ENCODE measurements around the gene LASP1.
"Not testable (repeated sequence)": the region's sequence is repeated elsewhere in the genome, so short reads cannot be mapped to it uniquely, and the experiment has no call there.

LASP1 gene

DNA sequence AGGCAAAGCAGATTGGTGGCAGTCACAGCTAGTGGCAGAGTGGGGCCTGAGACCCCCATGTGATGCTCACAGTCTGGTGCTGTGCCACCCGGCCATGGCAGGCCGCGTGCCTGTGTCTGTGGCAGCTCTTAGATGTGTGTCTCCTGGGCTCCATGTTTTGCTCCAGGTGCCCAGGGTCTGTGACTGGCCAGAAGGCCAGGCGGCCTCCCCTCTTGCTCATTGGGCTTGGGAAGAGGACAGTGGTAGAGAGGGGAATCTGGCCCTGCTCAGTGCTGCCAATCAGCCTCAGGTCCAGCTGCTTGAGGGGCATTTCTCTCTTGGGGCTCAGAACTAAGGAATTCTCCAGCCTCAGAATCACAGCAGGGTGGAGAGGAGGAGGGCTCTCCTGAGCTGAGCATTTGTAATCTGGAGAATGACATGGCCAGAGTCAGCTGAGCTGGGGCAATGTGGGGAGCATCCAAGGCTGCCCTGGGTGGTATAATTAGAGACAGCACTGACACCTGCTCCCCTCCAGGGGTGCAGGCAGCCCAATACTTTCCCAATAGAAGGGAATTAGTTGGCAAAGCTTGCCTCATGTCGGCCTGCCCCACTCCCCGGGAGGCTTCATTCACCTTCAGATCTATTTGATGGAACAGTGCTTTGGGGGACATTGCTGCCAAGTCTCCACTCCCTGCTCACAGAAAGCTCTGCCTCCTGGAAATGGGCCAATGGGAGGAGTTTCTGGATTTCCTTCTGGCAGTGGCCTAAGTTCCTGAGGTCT lies 52.9 kb downstream of the LASP1 start:
- in situ Hi-C loops (cut with HindIII; ENCODE audit: low sequenced_read_pairs) = loop anchor here (10.0 kb wide), 1 partner anchor 48 kb away; the partner anchor contains the start of gene LASP1

DNA sequence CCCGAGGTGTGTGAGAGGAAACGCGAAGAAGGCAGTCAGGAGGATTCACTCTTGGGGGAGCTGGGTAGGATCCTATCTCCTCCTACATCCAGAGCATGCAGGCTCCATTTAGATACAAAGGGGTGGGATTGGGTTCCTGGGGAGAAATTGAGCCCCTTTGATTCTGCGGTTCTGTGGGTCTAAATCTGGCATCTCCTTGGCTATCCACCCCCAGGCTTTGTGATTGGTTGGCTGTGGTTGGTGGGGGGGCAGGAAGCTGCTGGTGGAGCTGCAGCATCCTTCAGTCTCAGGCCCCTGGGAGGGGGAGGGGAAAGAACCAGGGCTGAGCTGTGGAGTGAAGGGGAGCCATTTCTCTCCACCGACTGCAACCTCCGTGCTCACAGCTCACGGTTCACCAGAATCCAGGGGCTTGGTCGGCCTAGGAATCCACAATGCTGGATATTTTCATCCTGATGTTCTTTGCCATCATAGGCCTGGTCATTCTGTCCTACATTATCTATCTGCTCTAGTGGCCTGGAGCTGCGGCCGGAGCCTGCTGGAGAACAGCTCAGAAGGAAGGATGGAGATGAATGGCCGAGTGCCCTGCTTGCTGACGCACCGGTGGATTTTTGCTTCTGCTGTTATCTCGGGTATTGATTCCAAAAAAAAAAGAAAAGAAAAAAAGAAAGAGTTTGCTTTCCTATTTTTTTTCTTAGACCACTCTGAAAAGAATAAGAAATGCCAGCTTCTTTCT lies 55.6 kb downstream of the LASP1 start, which contains the start of gene LASP1NB:
Gene LASP1NB (plus strand): TSS at position 352 of the 733 bp plus-strand sequence.
- in situ Hi-C loops (cut with HindIII; ENCODE audit: low sequenced_read_pairs) = loop anchor here (10.0 kb wide), 1 partner anchor 51 kb away; the partner anchor contains the start of gene LASP1

DNA sequence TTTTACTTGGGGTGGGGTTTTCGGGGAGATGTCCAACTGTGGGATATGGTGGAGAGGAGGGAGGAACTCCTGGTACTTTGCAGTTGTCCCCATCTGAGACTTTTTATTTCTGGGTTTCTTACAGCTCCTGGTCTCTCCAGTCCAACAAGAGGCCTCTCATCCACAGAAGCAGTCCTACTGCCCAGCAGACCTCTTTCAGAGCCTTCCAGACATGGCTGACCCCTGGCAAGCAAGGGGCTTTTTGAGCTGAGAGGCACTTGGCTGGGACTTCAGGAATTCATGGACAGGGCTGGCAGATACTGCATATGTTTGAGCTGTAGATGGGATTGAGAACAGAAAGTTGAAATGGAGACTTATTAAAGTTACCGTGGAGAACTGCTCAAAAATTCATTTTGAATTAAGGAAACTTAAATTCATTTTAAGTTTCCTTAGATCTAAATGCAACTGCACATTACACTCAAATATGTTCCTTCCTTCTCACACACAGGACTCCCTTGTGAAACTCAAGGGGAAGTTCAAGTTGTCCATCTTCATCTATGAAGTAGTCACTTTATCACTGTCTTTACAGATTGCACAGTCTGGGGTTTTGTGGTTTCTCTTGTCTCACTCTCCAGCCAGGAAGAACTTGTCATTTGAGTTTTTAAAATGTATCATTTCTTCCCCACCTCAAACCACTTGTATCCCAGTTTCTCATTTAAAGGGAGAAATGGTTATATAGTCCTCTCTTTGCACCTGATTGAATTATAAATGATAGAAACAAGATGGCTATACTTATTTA lies 56.6 kb downstream of the LASP1 start:
- in situ Hi-C loops (cut with HindIII; ENCODE audit: low sequenced_read_pairs) = loop anchor here (10.0 kb wide), 1 partner anchor 52 kb away; the partner anchor contains the start of gene LASP1

DNA sequence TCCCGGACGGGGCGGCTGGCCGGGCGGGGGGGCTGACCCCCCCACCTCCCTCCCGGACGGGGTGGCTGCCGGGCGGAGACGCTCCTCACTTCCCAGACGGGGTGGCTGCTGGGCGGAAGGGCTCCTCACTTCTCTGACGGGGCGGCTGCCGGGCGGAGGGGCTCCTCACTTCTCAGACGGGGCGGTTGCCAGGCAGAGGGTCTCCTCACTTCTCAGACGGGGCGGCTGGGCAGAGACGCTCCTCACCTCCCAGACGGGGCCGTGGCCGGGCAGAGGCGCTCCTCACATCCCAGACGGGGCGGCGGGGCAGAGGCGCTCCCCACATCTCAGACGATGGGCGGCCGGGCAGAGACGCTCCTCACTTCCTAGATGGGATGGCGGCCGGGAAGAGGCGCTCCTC lies 60.9 kb downstream of the LASP1 start:
- in situ Hi-C loops (cut with HindIII; ENCODE audit: low sequenced_read_pairs) = not testable (repeated sequence)

DNA sequence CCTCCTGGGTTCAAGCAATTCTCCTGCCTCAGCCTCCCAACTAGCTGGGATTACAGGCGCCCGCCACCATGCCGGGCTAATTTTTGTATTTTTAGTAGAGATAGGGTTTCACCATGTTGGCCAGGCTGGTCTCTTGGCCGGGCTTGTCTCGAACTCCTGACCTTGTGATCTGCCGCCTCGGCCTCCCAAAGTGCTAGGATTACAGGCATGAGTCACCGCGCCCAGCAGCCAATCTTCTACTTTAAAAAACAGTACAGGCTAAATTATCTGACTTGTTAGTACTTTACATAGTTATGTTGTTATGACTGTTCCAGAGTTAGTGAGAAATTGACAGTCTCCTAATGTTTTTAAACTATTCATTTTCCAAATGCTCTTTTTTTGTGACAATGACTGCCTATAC lies 64.1 kb downstream of the LASP1 start:
- in situ Hi-C loops (cut with HindIII; ENCODE audit: low sequenced_read_pairs) = not testable (repeated sequence)

DNA sequence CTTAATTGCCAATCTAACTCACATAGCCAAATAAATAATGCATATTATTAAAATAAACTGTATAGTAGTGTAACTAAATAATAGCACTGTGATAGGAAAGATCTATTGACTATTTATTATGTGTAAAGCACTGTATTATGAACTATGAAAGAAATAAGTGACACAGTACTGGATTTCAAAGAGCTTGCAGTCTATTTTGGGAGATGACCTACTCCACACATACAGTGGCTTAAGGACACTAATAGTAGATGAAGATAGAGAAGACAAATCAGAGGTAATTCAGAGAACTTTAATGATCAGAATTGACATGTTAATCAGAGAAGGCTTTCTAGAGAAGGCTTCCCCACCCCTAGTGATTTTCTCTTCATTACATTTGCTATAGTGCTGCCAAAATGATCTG lies 70.1 kb downstream of the LASP1 start:
- in situ Hi-C loops (cut with HindIII; ENCODE audit: low sequenced_read_pairs) = loop anchor here (5.0 kb wide), 1 partner anchor 77 kb away; no protein-coding TSS in a partner anchor

DNA sequence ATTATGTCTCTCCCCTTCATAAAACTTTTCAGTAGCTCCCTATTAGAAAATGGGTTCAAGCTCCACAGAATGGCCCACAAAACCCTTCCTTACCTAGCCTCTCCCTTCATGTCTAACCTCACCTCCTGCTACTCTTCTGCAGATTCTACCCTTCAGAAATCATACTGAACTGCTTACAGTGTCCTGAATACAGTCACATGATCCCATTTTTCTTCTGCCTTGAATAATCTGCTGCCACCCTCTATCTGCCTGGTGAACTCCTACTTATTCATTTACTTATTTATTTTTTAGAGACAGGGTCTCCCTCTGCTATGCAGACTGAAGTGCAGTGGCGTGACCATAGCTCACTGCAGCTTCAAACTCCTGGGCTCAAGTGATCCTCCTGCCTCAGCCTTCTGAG lies 70.5 kb downstream of the LASP1 start:
- in situ Hi-C loops (cut with HindIII; ENCODE audit: low sequenced_read_pairs) = no loop called here

DNA sequence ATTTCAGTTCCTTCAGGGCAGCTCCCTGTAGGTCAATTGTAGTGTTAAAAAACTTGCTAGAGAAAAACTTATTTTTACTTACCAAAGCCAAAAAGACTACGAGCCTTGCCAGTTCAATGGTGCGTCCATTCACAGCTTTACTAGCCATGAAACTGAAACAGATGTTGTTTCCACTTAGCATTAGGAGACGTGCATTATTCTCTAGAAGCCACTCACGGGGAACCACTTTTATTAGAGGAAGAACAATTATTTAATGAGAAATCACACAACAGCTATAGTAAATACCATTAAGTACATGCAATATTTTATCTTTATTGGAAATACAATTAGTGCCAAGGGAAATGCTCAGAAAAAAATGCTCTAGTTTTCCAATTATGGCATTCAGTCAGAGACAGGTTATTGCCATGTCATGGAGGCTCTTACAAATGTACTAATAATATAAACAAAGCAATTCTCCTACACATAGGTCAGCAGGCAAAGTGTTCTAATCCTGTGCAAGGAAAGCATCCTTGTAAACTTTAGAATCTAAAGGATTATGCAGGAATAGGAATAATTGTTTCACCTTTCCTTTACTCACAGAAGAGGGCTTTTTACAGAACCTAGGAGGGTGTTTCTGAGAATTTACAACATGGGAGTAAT lies 73.0 kb downstream of the LASP1 start:
- in situ Hi-C loops (cut with HindIII; ENCODE audit: low sequenced_read_pairs) = no loop called here

DNA sequence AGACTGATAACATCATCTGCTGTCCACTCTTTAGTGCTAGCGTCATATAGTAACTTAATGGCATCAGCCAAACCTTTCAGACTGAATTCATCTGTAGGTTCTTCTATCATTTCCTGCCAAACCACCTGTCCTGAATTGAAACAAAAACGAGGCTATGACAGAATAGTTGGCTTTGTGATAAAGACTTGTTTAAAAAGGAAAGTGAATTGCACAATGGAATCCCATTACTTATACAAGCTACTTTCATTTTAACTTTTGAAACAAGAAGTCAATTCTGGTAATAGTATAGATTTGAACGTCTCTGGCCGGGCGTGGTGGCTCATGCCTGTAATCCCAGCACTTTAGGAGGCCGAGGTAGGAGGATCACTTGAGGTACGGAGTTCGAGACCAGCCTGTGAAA lies 73.7 kb downstream of the LASP1 start:
- in situ Hi-C loops (cut with HindIII; ENCODE audit: low sequenced_read_pairs) = no loop called here

DNA sequence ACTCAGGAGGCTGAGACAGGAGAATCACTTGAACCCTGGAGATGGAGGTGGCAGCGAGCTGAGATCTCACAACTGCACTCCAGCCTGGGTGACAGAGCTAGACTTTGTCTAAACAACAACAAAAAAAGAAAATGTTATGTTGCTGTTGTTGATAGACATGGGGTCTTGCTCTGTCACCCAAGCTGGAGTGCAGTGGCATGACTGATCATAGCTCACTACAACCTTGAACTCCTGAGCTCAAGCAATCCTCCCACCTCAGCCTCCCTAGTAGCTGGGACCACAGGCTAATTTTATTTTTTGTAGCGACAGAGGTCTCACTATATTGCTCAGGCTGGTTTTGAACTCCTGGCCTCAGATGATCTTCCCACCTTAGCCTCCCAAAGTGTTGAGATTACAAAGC lies 77.3 kb downstream of the LASP1 start:
- in situ Hi-C loops (cut with HindIII; ENCODE audit: low sequenced_read_pairs) = no loop called here

DNA sequence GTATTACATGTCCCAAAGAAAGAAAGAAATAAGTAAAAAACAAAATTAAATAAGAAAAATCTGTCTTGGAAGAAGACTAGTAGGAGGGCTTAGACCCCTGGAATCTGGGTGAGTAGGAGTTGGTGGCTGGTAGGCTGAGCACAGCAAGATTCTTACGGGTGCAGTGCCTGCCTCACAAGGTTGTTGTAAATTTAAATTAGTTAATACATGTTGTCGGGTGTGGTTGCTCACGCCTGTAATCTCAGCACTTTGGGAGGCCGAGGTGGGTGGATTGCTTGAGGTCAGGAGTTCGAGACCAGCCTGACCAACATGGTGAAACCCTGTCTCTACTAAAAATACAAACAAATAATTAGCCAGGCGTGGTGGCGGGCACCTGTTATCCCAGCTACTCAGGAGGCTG lies 83.9 kb downstream of the LASP1 start:
- in situ Hi-C loops (cut with HindIII; ENCODE audit: low sequenced_read_pairs) = not testable (repeated sequence)

DNA sequence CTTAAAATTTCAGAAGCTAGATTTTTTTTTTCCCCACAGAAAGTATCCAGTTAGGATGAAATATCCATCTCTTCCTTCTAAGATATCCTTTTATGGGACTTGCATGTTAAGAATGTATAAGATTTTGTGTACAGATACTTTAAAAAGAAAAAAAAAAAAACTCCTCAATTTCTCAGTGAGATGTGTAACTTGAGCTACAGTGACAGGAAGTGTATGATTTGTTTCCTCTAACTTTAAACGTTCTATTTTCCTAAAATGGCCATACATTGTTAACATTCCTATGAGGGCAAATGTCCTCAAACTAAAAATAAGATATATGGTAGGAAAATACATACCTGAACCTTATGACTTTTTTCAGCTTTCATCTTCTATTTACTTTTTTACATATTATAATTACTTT lies 88.5 kb downstream of the LASP1 start:
- in situ Hi-C loops (cut with HindIII; ENCODE audit: low sequenced_read_pairs) = no loop called here

DNA sequence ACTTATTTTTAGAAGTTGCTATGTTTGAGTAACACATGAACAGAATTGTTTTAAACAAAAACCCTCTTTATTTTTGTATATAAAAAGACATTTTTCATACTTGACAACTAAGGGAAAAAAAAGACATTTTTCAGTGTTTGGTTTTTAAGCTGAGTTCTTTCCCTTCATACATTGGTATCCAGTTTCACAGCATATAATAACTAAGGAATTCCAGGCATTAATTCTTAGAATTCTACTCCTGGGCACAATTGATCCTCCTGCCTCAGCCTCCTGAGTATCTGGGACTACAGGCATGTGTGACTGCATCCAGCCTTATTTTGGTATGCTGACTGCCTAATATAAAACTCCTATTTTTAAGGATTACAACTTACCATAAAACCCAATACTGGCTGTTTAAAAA lies 88.9 kb downstream of the LASP1 start:
- in situ Hi-C loops (cut with HindIII; ENCODE audit: low sequenced_read_pairs) = no loop called here

DNA sequence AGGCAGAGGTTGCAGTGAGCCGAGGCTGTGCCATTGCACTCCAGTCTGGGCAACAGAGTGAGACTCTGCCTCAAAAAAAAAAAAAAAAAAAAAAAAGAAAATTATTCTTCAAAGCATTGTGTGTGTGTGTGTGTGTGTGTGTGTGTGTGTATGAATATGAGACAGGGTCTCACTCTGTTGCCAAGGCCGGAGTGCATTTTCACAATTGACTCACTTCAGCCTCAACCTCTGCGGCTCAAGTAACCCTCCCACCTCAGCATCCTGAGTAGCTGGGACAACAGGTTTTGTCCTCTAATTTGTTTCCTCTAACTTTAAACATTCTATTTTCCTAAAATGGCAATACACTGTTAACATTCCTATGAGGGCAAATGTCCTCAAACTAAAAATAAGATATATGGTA lies 89.7 kb downstream of the LASP1 start:
- in situ Hi-C loops (cut with HindIII; ENCODE audit: low sequenced_read_pairs) = no loop called here

DNA sequence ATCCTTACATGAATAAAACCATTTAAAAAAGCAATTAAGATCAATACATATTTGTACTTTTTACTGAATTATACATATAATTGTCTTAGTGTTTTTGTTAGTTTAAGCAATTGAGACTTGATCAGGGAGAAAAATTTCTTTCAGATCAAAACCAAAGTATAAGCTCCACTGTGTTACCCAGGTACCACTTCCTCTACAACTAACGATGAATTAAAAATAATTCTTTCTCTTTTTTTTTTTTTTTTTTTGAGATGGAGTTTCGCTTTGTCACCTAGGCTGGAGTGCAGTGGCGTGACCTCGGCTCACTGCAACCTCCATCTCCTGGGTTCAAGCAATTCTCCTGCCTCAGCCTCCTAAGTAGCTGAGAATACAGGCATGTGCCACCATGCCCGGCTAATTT lies 90.5 kb downstream of the LASP1 start:
- in situ Hi-C loops (cut with HindIII; ENCODE audit: low sequenced_read_pairs) = no loop called here

DNA sequence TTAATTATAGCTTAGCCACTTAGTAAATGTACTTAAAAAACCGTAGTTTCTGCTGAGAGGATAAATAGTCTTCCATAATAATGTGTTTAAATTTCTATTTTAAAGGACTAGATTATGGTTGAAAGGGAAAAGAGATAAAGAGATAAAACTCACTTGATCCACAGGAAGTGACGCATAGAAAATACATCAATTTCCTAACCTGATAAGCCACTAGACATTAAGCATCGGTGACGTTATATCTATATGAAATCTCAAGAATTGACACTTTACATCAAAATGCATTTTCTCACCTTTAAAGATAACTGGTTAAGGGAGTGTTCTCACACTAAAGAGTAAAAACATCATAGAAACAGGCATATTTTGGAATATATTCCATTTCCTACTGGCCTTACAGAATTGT lies 91.6 kb downstream of the LASP1 start:
- in situ Hi-C loops (cut with HindIII; ENCODE audit: low sequenced_read_pairs) = no loop called here

DNA sequence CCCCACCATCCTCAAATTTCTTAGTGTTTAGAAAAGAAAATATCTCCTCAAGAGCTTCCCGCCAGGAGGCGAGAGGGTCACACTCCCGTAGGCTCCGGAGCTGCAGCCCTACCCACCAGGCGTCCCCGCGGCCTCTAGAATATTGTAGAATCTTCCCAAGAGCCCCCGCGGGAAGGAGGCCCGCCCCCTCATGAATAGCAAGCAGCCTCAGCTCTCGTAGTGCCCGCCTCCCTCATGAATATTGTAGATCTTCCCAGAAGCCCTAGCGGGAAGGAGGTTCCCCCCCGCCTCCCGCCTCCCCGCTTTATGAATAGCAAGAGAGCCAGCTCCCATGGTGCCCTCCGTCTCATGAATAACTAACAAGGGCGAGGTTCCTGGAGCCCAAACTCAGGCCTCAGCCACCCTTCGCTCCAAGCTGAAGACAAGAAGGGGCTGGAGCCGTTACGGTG lies 97.5 kb downstream of the LASP1 start, which contains the start of gene FBXO47:
Gene FBXO47 (minus strand): TSS at position 114 of the 449 bp plus-strand sequence. CDS start 4,378 bp downstream, outside the sequence.
- in situ Hi-C loops (cut with HindIII; ENCODE audit: low sequenced_read_pairs) = no loop called here

DNA sequence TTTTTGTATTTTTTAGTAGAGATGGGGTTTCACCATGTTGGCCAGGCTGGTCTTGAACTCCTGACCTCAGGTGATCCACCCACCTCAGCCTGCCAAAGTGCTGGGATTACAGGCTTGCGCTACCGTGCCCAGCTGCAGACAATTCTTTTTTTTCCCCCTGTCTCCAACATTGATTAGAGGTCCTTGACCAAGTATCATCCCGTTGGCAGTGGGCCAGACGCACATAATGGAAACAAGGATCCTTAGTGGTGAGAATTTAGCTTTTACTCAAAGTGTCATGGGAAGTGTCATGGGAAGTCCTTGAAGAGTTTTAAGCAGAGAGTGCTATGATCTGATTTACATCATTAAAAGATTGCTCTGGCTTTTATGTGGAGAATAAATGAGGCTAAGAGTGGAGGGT lies 99.4 kb downstream of the LASP1 start:
- in situ Hi-C loops (cut with HindIII; ENCODE audit: low sequenced_read_pairs) = no loop called here

DNA sequence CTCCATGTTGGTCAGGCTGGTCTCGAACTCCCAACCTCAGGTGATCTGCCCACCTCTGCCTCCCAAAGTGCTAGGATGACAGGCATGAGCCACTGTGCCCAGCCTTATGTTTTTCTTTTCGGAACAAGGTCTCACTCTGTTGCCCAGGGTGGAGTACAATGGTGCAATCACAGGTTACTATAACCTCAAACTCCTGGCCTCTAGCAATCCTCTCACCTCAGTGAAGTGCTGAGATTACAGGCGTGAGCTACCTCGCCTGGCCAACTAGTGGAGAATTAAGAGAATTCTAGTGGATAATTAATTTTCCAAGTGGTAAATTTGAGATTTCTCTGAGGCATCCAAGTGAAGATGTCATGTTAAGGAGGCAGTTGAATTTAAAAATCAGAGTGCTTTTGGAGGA lies 100.3 kb downstream of the LASP1 start:
- in situ Hi-C loops (cut with HindIII; ENCODE audit: low sequenced_read_pairs) = no loop called here

DNA sequence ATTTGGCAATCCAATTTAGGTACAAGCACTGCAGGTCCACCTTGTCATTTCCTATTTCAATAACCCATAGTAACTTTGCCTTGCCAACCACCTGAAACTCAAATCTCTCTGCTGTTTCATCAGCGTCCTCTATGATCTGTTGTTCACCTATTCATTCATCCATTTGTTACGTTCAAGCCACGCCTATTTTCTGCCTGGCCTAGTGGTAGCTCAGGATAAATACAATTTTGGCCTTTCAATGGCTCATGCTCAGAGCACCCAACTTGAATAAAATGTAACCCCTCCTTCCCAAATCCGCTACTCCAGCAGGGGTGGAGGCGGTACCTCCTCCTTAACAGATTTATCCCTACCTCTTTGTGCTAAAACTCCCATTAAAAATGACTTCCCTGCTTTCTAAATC lies 100.9 kb downstream of the LASP1 start:
- in situ Hi-C loops (cut with HindIII; ENCODE audit: low sequenced_read_pairs) = no loop called here

All from endothelial cell of hepatic sinusoid (primary cell).